Muscle of arm (tissue), 12 donors: ENCODE measurements around the gene ANKRD27. TPM values are rescaled to one million over a fixed set of nuclear protein-coding genes. Genes with fewer than 3 reads are reported as not detected.
A peak's percentile ranks its signal among the peaks of the same experiment; 100 is the strongest.
"Not testable (repeated sequence)": the region's sequence is repeated elsewhere in the genome, so short reads cannot be mapped to it uniquely, and the experiment has no call there.

Experiments
- DNase-seq: peaks from one replicate; pipeline ENCODE4 v3.0.0-alpha.2; 2013
- polyA plus RNA-seq, 12 donors: library from polyadenylated mRNA; unstranded; fragments of 120-200 nt; gene quantifications; one replicate each; pipeline ENCODE4 v1.2.1, GENCODE V29; 2013; ENCODE audit not compliant: insufficient read length in 12 of 12

The ANKRD27 gene
- polyA plus RNA-seq, 12 donors: 10.0 to 21.6 (median 13.7) TPM; not detected in 1

DNA sequence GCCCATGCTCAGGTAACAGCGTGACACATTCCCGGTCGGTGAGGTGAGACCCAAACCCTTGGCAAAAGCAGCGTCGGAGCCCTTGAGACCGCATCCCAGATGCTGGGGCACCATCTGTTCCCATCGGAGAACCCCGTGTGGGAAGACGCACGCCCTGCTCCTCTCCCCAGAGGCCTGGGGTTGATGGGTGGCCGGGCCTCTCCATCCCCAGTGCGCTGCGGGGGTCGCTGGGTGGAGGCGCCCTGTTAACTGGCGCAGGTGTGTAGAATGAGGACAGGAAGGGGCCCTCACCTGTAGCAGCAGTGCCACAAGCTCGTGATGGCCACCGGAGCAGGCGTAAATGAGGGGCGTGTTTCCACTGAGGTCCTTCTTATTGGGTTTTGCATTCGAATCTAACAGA, 69.4 kb downstream of the ANKRD27 start:
- DNase-seq: no peak

DNA sequence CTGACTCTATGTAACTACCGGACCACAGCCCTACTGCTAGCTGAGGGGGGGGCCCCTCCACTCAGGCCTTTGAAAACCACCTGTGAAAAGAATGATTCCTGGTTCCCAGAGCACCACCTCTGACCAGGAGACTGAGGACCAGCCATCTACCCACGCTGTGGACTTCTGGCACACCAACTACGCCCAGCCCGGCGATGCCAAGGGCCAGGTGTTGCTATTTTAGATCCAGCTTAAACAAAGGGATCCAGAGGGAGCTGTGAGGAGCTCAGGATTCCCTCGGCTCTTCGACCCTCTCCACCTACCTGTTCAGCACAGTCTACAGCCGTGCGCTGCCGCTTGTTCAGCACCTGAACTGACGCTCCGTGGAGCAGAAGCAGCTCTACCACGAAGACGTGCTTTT, 71.0 kb downstream of the ANKRD27 start:
- DNase-seq: no peak

DNA sequence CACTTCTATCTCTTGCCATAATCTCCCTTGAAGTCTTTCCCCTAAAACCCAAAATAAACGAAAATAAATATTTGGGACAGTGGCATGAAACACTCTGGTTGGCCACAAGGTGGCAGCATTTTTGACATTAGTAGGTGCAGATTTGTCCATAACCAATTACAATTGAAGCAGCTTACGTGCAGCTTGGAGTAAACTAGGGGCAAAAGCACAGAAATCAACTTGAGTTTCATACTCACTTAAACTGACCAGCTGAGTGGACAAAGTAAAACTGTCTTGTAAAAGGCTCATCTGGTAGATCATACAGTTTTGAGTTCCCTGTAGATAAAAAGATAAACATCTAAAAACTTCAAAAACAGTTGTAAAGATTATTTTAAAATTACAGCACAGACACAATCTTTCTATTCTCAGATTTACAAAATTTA, 75.2 kb downstream of the ANKRD27 start:
- peak; percentile 43 for DNase-seq

DNA sequence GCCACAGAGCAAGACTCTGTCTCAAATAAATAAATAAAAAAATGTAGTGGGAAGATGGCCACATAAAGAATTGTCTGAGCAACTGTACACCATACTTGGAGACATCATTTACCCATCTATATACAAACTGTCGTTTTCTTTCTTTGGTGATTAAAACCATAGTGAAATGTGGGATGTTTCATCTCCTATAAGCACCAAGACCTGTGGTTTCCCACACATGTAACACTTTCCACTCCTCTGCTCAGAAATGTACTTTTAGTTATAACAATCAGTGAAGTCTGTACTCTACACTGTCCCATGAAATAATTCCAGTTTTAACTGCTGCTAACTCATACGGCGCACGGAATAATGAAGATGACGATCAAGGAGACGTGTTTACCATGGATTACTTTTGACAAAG, 75.7 kb downstream of the ANKRD27 start:
- no peak for DNase-seq

DNA sequence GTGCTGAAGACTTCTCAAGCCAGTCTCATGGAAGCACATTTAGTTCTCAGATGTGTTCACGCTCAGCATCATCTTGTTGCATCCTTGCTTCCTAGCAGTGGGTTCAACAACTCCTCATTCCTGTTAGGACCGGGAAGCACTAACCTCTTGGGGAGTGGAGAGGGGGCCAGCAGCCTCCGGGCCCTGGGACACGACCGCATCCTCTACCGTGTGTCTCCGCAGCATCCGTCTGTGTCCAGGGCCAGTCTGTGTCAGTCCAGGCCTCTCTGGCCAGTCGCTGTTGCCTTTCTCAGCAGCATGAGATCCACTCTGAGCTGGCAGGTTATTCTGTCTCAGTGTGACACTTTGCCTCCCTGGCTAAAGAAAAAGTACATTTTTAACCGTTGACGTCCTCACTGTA, 77.0 kb downstream of the ANKRD27 start:
- no peak for DNase-seq

DNA sequence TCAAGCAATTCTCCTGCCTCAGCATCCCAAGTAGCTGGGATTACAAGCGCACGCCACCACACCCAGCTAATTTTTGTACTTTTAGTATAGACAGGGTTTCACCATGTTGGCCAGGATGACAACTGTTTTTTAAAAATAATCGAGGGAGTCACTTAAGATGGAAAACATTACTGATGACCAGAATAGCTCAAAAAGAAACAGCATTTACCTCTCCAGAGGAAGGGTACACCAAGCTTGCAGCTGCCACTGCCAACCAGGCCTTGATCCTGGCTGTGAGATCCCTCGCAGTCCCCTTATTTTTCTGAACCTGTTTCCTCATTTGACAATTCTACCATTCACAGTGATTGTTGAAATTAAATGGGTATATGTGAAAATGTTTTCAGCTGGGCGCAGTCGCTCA, 79.5 kb downstream of the ANKRD27 start:
- DNase-seq: no peak

DNA sequence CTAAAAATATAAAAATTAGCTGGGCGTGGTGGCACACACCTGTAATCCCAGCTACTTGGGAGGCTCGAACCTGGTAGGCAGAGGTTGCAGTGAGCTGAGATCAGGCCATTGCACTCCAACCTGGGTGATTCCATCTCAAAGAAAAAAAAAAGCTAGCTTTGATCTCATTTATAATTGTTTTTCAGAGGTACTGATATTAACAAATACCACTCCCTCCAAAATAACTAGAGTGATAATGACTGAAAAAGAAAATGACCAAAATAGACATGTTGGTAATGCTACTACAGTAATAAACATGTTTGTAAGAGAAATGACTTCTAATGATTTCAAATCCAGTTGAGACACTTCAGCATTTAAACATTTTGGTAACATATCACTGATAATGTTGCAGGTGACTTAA, 81.0 kb downstream of the ANKRD27 start:
- no peak for DNase-seq

DNA sequence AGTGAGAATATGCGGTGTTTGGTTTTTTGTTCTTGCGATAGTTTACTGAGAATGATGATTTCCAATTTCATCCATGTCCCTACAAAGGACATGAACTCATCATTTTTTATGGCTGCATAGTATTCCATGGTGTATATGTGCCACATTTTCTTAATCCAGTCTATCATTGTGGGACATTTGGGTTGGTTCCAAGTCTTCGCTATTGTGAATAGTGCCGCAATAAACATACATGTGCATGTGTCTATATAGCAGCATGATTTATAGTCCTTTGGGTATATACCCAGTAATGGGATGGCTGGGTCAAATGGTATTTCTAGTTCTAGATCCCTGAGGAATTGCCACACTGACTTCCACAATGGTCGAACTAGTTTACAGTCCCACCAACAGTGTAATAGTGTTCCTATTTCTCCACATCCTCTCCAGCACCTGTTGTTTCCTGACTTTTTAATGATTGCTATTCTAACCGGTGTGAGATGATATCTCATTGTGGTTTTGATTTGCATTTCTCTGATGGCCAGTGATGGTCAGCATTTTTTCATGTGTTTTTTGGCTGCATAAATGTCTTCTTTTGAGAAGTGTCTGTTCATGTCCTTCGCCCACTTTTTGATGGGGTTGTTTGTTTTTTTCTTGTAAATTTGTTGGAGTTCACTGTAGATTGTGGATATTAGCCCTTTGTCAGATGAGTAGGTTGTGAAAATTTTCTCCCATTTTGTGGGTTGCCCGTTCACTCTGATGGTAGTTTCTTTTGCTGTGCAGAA, 87.1 kb downstream of the ANKRD27 start:
- DNase-seq: not testable (repeated sequence)

DNA sequence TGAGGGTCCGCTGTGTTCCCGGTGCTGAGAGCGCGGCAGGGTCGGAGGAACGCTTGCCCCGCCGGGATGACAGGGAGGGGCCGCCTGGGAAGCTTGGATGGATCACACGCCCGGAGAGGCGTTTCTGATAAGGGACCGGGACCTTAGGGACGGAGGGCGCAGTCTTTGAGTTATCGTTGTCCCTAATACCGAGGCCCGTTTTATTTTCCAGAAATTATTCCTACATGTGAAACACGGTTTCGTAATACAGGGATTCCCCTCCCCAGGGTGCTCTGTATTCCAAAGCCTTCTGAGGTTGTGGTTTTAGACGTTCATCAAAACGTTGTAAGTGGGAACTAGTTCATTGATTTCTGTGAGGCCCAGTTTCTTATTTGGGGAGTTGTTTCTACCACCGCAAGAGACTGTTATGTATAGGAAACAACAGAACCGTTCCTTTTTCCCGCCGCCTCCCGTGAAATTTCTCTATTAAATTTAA, 93.2 kb downstream of the ANKRD27 start:
- peak; percentile 16 for DNase-seq

DNA sequence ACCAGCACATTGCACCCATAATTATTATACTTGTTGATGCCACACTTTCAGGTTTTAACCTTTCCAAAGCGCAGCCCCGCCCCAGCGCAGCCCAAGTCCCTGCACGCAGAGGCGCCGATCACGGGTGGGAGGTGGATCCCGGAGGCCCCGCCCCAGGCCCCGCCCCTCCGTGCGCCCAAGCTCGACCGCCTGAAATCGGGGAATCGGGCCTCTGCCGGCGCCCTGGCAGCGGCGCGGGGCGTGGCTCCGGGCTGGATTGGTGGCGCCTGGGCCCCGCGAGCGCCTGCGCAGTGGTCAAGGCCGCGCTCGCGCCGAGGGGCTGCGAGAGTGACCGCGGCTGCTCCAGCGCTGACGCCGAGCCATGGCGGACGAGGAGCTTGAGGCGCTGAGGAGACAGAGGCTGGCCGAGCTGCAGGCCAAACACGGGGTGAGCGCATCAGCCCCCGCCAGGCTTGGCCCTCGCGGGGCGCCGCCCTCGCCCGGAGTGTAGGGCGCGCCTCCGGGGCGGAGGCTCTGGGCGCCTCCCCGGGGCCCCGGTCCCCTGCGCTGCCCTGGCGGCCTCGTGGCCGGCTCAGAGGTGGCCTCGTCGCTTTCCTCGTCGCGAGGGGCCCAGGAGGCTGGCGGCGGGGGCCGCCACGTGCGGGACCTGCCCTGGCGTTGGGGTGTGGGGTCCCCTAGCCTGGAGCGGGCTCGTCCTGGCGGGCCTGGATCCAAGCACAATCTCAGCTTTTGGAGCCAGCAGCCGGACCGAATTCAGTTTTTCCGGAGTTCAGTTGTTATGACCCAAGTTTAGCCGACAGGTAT, 93.9 kb downstream of the ANKRD27 start, which contains the start of gene PDCD5:
Gene PDCD5 (plus strand): TSS at position 290 of the 804 bp plus-strand sequence. CDS start 72 bp downstream, at position 362.
- peak; percentile 94 for DNase-seq

DNA sequence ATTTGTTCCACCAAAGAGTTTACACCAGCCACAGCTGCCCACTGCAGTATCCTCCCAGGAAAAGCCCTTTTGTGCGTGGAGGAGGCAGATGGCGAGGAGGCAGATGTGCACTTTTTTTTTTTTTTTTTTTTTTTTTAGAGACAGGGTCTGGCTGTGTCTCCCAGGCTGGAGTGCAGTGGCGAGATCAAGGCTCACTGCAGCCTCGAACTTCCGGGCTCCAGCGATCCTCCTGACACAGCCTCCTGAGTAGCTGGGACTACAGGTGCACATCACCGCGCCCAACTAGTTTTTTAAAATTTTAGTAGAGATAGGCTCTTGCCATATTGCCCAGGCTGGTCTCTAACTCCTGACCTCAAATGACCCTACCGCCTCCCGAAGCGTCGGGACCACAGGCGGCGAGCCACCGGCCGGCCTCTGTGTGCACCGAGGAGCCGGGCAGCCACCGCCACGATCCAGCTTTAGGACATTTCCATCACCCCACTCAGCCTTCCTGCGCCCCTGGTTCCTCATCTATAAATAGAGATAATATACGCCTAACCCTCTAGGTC, 94.6 kb downstream of the ANKRD27 start:
- DNase-seq: no peak

DNA sequence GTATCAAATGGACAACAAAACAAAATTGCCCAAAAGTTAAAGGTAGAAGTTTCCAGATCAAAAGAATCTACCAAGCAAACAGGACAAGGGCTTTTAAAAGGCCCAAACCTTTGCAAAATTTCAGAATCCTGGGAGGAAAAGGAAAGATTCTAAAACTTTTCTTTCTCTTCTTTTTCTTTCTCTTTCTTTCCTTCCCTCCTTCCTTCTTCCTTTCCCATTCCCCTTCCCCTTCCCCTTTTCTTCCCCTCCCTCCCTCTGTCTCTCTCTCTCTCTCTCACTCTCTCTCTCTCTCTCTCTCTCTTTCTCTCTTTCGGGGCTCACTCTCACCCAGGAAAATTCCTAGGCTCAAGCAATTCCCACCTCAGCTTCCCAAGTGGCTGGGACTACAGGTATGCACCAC, 98.2 kb downstream of the ANKRD27 start:
- DNase-seq: no peak

DNA sequence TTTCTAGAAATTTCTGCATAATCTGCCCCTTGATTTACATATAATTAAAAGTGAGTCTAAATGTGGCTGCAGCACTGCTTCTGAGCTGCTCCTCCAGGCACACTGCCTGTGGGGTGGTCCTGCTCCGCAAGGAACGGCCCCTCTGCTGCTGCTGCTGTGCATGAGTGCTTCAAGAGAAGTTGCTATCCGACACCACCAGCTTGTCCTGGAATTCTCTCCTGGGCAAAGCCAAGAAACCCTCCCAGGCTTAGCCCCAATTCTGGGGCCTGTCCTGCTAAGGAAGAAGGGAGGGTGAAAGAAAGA, 101.5 kb downstream of the ANKRD27 start:
- no peak for DNase-seq

DNA sequence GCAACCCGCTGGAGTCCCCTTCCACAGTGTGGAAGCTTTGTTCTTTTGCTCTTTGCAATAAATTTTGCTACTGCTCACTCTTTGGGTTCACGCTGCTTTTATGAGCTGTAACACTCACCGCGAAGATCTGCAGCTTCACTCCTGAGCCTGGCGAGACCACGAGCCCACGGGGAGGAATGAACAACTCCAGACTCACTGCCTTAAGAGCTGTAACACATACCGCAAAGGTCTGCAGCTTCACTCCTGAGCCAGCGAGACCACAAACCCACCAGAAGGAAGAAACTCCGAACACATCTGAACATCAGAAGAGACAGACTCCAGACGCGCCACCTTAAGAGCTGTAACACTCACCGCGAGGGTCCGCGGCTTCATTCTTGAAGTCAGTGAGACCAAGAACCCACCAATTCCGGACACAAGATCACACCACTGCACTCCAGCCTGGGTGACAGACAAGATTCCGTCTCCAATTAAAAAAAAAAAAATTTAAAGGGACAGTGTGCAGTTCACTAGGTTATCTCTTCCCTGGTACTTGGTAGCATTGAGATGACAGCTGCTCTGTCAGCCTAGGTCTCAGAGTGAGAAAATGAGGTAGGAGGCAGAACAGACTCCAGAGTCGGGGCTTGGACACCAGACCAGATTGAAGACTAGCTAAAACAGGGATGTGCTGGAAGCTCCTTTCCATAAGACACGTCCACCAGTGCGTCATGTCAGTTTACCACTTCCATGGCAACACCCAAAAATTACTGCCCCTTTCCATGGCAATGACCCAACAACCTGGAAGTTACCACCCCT, 102.1 kb downstream of the ANKRD27 start:
- DNase-seq: not testable (repeated sequence)

DNA sequence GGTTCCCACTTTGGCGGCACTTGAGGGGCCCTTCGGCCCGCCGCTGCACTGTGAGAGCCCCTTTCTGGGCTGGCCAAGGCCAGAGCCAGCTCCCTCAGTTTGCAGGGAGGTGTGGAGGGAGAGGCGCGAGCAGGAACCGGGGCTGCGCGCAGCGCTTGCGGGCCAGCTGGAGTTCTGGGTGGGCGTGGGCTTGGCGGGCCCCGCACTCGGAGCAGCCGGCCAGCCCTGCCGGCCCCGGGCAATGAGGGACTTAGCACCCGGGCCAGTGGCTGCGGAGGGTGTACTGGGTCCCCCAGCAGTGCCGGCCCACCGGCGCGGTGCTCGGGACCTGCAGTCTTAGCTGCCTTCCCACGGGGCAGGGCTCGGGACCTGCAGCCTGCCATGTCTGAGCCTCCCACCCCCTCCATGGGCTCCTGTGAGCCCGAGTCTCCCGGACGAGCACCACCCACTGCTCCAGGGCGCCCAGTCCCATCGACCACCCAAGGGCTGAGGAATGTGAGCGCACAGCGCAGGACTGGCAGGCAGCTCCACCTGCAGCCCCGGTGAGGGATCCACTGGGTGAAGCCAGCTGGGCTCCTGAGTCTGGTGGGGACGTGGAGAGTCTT, 103.4 kb downstream of the ANKRD27 start:
- DNase-seq: not testable (repeated sequence)

DNA sequence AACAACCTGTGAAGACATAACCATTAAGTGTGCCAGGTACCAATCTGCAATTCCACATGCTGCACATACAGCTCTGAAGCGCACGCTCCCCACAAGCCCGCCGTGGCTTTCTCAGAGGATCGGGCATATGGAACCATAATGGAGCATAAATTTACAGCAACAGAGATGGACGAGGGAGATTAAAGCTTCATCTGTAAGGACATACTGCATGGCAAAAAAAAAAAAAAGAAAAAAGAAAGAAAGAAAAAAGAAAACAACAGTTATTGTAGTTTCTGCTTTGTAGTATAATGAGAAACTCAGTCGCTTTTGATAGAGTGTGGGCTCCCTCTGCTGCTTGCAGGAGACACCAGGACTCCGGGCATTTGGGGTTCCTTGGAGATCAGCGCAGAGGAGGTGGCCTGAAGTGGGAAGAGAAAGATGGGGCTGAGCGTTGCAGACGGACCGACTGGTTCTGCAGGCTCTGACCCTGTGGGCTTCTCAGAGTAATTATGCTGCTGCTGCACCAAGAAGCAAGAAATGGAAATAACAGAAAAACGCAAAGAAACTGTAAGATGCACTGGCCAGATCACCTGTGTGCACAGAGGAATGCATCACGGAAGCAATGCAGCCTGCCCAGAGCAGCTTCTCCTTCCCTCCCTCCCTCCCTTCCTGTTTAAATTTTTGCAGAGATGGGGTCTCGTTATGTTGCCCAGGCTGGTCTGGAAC, 104.7 kb downstream of the ANKRD27 start:
- peak; percentile 43 for DNase-seq

DNA sequence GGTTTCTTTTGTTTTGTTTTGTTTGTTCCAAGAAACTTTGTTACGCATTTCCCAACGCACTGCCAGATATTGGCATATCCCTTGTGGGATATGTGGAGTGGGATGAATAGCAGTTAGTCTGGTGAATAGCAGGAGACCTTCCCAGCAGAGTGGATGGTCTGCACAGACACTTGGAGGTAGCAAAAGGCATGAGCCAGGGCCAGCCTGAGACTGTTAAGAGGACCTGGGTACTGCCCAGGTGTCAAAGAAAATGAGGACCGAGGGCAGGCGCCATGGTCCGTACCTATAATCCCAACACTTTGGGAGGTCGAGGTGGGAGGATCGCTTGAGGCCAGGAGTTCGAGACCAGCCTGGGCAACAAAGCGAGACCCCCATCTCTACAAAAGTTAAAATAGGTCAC, 107.5 kb downstream of the ANKRD27 start:
- DNase-seq: no peak

DNA sequence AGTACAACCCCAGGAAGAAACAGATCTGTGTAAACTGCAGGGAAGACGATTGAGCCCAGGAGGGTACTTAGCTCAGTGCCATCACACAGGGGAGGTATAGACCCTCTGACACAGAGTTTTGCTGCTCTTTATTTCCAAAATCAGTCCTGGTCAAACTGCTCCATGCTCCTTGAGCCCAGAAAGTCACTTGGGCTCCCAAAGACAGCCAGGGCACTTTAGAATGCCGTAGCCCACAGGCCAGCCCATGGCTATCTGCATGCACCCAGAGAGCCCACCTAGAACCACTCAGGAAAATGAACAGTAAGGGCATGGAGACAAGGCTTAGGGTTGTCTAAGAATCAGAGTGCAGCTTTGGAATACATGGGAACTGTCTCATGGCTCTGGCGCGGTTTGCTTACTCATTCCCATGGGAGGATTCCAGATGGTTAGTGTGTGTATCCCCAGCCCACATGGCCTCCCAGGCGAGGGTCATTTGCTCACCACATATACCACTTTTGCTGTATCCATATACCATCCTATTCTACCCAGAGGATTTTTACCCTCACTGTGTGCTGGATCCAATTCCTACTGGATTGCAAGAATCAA, 108.6 kb downstream of the ANKRD27 start:
- no peak for DNase-seq

DNA sequence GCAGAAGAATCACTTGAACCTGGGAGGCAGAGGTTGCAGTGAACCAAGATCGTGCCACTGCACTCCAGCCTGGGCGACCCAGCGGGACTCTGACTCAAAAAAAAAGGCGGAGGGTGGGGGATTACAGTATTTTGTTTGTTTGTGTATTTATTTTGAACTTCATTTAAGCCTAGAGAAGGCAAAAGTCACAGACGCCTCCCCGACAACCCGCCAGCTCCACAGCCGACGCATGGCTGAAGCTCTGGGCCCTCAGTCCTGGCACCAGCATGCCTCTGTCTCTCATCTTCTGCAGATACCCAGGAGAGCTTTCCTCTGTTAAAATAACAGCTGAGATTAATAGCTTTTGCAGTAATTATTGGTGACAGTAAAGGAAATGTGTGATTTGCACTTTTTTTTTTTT, 111.2 kb downstream of the ANKRD27 start:
- DNase-seq: no peak

DNA sequence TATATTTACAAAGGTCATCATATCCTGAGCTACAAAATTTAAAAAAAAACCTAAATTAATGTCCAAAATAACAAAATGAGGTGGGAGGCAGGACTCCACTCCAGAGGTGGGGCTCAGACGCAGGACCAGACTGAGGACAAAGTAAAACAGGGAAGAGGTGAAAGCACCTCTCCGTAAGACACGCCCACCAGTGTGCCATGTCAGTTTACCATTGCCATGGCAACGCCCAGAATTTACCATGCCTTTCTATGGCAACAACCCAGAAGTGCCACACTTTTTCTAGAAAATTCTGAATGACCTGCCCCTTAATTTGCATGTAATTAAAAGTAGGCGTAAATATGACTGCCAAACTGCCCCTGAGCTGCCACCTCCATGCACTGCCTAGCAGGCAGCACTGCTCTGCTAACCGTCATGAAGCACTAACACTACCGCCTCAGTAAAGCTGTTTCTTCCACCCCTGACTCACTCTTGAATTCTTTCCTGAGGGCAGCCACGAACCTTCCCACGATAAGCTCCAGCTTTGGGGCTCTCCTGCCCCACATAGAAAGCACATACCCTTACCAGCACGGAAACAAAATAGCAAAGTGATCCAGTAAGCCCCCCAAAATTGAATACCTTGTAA, 116.3 kb downstream of the ANKRD27 start:
- no peak for DNase-seq
